ENCODE measurements around the gene HDAC5.
"Not testable (repeated sequence)": the region's sequence is repeated elsewhere in the genome, so short reads cannot be mapped to it uniquely, and the experiment has no call there.

HDAC5 gene

GRCh38 chr17:44132275-44132821, 8.9 kb upstream of the HDAC5 start:
- no peak for DNase-seq

- not testable (repeated sequence) for DNase-seq
Measured at GRCh38 chr17:44131372-44131771, 7.9 kb upstream of the HDAC5 start.

GRCh38 chr17:44130693-44131349, 7.4 kb upstream of the HDAC5 start:
- no peak for DNase-seq

GRCh38 chr17:44128383-44128782, 4.9 kb upstream of the HDAC5 start:
- DNase-seq: no peak

- DNase-seq: no peak
Measured at GRCh38 chr17:44124118-44124438, 637 bp upstream of the HDAC5 start.

- no peak for DNase-seq
Measured at GRCh38 chr17:44122816-44123355, 555 bp downstream of the HDAC5 start.

GRCh38 chr17:44121997-44122815, 1.2 kb downstream of the HDAC5 start:
- peak; percentile 36 to 45 for DNase-seq

GRCh38 chr17:44120851-44121605, 2.4 kb downstream of the HDAC5 start:
- DNase-seq: no peak

- DNase-seq: not testable (repeated sequence)
Measured at GRCh38 chr17:44120281-44120680, 3.2 kb downstream of the HDAC5 start.

- no peak for DNase-seq
Measured at GRCh38 chr17:44119798-44120197, 3.6 kb downstream of the HDAC5 start.

- DNase-seq: no peak
Measured at GRCh38 chr17:44119062-44119461, 4.4 kb downstream of the HDAC5 start.

- DNase-seq: no peak
Measured at GRCh38 chr17:44118427-44119050, 4.9 kb downstream of the HDAC5 start.

GRCh38 chr17:44117351-44117750, 6.1 kb downstream of the HDAC5 start:
- no peak for DNase-seq

GRCh38 chr17:44115585-44116415, 7.6 kb downstream of the HDAC5 start:
- peak in 1 of 2 experiments; percentile 29 for DNase-seq

GRCh38 chr17:44113868-44114840, 9.3 kb downstream of the HDAC5 start:
- DNase-seq: no peak

- no peak for DNase-seq
Measured at GRCh38 chr17:44113382-44113781, 10.1 kb downstream of the HDAC5 start.

GRCh38 chr17:44112284-44113280, 10.9 kb downstream of the HDAC5 start:
- DNase-seq: no peak

GRCh38 chr17:44111777-44112176, 11.7 kb downstream of the HDAC5 start:
- DNase-seq: no peak
